GM18858 (cell line): ENCODE results near the gene YJEFN3.

Source experiments
- ATAC-seq: cut with Tn5 transposase; IDR thresholded peaks from one replicate; pipeline ENCODE4 v1.9.1; 2021; ENCODE audit not compliant: unreplicated experiment

The YJEFN3 gene

GRCh38 chr19:19579533-19580361, 51.0 kb downstream of the YJEFN3 start:
- ATAC-seq, result no peak

- ATAC-seq, result no peak
Observed at GRCh38 chr19:19580418-19580817, 51.7 kb downstream of the YJEFN3 start.

- ATAC-seq, result no peak
Observed at GRCh38 chr19:19581391-19581790, 52.7 kb downstream of the YJEFN3 start.

- ATAC-seq, result no peak
Observed at GRCh38 chr19:19582471-19582870, 53.8 kb downstream of the YJEFN3 start.

DNA sequence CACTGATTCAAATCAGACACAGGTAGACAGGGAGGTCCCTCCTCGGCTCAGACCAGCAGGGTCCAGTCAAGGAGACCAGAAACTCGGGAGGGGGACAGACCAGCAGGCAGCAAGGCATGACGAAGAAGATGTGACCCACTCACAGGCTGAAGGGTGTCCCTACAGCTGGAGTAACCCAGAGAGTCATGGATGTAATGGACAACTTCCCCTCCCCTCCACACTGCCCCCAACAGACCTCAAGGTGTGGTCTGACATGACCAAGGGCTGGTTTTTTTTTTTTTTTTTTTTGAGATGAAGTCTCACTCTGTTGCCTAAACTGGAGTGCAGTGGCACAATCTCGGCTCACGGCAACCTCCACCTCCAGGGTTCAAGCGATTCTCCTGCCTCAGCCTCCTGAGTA, 55.6 kb downstream of the YJEFN3 start:
- ATAC-seq, result no peak
